HT-29 (cell line): Measurements from ENCODE around the gene NBAS. TPM values are rescaled to one million over a fixed set of nuclear protein-coding genes. Genes with fewer than 3 reads are reported as not detected.

Source experiments
- DNase-seq: peaks from one replicate; pipeline ENCODE4 v3.0.0-alpha.2; 2015; ENCODE audit warnings: low spot score
- total RNA-seq: library from RNA; depleted of rRNA; stranded (reverse); fragments of >200 nt; shearing (Covaris generic); gene quantifications from 2 replicates; pipeline ENCODE4 v1.2.3, GENCODE V29; 2014

NBAS gene
- total RNA-seq, 1 experiment from 2014 or later: 18.0 TPM

DNA sequence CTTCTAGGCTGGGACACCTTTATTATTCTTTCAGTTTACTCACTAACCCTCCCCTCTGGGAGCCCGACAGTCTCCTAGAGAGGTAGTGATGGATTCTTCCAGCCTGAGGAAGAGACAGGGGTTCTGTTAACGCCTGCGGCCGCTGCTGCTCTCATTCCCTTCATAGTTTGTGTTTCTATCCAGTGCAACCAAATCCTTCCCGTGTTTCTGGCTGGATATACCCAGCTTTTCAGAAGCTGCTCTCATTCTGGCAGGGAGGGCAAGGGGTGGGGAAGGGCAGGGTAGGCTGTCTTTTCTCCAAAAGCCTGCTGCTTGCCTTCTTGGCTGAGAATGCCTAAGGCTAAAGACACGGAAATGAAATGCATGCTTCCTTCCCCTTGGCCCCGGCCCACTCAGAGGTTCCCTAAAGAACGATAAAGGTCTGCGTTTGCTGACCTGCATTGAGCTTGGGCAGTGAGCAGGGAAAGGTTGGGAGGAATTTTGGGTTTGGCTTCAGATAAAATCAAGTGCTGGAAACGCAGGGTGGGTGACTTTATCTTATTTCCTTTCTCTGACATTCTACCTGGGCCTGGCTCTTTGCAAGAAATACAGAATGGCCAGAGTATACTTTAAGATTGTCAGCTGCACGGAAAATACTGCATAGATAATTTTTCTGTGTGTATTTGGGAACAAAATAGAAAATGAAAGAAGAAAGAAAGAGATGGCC lies 390.9 kb downstream of the NBAS start:
- no peak for DNase-seq

DNA sequence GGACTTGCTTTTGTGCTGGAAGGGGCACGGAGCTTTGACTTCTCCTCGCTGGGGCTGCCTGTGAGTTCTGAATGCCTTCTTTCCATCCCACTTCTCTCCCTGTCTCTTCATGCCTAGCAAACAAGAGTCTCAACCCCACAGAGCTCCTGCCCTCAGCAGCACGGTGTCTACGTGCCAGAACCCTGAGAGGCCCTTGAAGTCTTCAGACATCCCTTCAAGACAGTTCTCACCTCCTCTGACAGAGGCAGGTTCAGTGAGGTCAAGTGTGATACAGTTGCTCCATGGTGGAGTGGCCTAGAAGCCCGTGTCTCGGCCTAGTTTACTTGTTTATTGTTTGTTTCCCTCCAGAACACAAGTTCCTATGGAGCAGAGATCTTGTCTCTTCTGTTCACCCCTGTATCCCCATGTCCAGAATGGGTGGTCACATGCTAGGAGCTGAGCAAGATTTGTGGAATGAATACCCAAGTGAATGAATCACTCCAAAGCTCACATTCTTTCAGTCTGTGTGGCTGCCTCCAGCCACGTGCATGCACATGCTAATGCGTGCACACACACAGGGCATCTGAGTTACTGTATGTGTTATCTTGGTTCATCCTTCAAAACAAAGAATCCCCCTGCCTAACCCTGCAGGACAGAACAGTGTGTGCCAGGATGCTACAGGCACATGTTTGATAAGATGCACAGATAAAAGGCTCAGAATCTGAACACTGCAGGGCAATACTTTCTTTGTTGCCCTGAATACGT lies 391.6 kb downstream of the NBAS start:
- DNase-seq: no peak

DNA sequence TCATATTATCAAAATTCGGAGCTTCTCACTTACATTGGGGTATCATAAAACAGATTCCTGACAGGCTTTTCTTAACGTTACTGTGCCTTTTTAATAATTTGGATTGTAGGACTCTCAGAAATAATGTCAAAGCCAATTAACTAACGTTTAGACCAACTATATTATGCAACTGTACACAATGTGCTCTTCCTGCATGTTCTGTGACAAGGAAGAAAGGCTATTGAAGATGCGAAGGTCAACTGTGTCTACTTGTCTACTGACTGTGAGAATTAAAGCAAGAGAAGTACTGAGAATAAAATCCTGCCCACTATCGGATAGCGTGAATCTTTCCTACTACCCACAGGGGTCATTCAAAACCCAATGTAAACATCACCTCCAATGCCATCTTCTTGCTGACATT lies 393.0 kb downstream of the NBAS start:
- no peak for DNase-seq

DNA sequence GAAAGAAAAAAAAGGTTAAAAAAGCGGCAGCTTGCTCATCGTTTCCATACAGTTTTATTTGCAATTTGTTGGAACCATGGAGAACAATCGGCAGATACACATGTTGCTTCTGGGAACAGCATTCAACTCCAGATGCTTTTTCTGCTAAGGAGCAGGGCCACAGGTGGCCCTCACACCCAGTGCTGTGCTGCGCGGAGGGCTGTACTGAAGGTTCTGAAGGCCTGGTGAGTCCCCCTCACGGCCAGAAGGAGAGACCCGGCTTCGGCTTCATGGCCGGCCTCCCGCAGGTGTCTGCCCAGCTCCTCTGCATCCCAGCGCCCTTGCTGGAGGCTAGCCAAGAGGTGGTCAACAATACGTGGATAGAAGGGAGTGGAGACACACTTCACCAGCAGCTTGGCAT lies 394.3 kb downstream of the NBAS start:
- DNase-seq: no peak

DNA sequence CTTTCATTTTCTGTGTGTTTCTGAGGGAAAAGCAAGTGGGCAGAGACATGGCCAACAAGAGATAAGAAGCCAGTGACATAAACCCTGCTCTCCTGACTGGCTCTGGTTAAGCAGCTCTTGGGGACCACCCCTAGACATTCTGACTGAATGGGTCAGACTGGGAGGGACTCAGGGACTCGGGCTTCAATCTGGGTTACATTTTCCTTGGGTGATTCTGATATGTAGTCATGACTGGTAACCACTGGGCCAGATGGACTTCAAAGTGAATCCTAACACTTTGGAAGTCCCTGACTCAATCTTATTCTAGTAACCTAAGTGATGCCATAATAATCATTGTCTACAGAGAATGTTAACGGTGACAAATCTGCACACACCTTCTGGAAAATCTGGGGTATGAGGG lies 397.8 kb downstream of the NBAS start:
- DNase-seq: no peak

DNA sequence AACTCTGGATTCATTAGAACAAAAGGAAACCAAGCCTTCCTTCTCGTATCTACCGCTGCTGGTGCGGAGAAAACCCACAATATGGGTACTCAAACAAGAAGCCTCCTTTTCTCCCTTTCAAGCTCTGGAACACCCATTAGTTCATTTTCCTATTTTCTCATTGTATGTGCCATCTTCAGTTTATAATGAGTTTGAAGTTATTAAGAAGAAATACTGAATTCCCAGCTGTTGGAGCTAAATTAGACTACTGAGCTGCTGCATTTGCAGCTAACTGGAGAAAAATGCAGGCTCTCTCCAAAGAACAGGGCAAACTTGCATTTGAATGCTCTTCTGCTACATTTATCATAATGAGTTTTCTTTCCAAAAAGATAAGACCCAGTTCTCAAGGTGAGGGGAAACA lies 398.5 kb downstream of the NBAS start:
- no peak for DNase-seq

DNA sequence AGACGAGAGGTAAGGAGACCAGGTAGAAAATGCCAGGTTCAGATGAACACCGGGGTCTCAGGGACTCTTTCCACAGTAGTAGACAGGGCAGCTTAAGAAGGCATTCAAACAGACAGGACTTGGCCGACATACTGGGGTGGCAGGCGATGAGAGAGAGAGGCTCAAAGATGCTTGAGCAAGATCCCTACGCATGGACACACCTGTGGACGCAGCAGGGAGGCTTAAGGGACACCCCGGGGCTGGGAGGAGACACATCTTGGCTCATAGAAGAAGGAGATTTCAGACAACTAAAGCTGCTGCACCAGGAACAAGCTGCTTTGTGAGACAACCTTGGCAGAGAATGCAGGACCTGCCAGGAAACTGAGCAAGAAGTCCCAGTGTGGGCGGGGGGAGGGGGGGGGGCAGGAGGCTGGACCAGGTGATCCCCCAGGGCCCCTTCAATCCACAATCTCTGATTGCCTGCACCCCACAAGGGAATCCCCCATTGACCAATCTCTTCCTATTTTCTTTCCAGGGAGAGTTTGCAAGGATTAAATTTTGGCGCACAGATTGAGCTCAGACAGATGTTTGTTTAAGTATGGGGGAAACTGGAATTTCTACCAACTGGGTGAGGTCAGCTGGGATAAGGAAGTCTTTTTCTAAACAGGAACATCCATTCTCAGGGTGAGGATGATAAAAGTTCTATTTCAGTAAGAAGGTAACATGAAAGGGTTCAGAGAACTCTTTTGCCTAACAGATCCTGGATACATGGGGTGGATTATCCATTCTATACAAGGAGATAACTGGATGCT lies 400.7 kb downstream of the NBAS start:
- DNase-seq: no peak

DNA sequence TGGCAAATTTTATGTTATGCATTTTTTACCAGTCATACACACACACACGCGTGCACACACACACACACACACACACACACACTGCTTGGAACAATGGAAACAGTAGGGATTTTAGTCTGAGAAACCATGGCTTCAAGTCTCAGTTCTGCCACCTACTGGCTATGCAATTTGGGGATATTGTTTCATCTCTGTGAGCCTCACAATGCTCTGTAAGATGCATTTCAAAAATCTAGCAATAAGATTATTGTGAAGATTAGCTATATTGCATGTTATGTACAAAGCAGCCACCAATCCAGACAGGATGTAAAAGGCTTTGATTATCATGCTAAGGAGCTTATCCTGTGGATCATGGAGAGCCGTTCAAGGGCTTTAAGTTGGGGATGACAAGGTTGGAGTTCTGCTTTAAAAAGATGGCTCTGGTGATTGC lies 401.4 kb downstream of the NBAS start:
- peak; percentile 66 for DNase-seq

DNA sequence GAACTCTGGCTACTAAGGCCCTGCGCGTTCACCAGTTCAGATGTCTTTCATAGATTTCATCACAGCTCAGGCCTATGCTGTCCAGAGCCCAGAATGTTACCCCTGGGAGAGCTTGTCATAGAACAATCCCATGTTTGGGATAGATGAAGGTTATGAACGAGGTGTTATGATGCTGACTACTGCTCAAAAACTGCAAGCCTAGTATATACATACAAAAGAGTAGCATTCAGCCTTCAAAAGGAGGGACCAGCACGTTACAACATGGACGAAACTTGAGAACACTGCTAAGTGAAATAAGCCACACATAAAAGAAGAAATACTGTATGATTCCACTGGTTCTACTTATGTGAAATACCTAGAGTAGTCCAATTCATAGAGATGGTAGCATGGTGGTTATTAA lies 401.9 kb downstream of the NBAS start:
- DNase-seq: no peak

DNA sequence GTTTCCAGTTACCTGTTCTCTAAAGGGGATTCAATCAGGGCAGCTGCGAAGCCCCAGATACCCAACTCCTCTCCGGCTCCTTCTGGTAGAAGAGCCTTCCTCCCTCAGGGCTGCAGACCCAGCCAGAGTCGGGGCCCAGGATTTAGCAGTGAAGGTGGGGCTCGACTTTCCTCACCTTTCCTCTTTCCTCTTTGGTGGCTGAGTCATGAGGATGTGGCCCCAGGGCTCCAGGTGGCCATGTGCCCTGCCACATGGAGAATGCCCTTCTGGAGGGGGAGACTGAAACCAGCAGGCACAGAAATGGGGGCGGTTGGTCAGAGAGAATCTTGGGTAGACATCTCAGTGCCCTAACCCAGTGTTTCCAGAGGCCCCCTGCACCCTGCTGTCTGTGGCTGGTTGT lies 402.6 kb downstream of the NBAS start:
- DNase-seq: no peak

DNA sequence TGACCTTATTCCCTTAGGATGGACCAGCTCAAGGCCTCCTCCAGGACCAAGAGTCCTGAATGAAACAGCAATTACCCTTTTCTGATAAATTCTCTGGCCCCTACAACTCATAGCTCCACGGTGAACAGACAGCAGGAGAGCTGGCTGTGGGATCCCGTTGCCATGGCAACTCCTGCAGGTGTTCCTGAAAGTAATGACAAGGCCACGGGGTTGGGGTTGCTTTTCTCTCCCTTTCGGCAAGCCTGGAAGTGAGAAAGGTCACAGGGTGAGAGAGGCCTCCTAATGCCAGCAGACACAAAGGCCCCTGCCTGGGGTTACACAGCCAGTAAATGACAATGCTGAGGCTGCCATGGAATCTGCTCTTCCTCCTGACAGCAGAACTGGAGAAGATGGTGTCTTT lies 403.0 kb downstream of the NBAS start:
- DNase-seq: no peak

DNA sequence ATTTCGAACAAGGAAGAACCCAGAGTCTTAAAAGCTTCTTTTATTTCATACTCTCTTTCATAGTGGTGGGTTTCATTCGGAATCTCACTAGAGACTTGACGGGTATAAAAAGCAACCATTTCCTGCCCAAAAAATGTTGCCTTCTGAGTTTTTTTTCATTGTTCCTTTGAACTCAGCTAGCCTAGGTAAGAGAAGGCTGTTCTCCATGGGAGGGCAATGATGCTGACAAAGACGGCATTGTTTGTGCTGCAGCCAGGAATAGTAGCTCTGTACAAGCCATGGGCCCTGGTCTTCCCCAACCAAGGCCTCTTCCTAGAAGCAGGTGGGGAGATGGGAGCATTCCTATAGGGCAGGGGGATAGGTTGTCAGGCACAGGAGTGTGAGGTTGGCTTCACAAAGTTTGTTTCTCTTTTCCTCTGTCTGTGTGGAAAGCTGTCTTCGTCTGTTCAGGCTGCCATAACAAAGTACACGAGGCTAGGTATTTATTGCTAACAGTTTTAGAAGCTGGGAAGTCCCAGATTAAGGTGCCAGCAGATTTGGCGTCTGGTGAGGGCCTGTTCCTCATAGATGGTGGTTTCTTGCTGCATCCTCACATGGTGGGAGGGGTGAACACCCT lies 405.1 kb downstream of the NBAS start:
- DNase-seq: no peak

DNA sequence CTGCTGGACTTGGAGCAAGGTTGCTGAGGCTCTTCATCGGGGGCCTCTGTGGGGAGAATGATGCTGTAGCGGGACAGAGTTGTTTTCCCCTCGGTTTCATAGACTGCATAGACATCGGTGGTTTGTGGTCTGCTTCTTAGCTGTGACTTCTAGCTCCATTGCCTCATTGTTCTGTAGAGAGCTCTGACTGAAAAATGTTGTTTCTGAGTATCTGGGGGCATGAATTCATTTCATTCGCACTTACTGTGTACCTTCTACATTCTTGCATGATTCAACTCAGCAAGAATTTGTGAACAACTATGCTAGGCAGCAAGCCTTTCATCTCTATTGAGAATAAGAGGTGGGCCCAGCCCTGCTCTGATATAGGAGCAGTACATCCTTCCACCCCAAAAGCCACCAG lies 406.8 kb downstream of the NBAS start:
- no peak for DNase-seq

DNA sequence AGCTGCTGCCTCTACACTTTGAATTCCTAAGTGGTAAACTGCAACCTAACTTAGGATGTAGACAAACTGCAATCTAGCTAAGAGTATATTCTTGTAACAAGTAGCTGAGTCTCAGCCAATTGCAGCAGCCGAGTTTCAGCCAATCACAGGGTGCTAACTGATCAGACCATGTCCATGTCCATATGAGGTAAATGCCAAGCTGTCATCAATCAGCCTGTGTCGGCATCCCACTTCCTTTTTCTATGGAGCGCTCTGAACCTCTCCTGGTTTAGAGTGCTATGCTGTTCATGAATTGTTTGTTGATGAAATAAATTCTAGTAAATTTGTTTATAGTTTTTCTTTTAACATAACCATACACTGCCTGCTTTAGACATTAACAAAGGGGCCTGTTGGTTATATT lies 408.8 kb downstream of the NBAS start:
- DNase-seq: no peak

DNA sequence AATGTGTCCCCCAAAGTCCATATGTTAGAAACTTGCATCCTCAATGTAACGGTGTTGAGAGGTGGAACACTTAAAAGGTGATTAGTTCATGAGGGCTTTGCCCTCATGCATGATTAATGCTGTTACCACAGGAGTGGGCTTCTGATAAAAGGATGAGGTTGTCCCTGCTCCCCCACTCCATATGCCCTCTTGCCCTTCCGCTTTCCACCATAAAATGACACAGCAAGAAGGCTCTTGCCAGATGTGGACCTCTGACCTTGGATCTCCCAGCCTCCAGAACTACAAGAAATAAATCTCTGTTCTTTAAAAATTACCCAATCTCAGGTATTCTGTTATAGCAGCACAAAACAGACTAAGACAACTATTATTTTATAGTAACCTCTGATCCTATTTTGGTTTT lies 412.1 kb downstream of the NBAS start:
- no peak for DNase-seq

DNA sequence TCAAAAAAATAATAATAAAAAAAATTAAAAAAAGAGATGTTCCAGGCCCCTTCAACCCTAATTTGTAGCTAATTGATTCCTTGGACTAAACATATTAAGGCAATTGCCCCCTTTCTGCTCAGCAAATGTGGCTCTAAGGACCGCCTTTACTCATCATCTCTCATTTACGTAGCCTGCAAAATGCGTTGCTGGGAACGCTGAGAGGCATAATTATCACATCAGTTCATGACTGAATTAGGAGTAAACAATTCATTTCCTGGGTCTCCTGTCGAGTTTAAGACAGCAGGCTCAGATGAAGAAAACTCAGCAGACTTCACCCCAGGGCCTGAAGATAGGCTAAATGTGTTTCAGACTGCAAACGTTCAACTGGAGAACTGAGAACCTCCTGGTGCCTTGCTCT lies 413.5 kb downstream of the NBAS start:
- DNase-seq: no peak

DNA sequence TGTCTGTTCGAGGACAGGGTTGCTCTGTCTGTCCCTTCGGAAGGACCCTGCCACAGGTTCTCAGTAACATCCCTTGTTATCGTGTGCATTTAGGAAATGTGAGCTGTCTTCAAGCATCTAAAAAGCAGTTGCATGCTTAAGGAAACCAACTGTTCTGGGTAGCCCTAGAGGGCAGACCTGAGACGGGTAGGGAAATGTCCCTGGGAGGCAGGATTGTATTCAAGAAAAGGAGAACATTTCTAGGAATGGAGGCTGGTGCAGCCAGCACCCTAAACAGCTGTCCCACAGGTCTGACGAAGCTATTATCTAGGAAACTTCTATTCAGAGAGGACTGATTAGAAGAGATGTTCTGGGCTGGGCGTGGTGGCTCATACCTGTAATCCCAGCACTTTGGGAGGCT lies 414.2 kb downstream of the NBAS start:
- DNase-seq: no peak

DNA sequence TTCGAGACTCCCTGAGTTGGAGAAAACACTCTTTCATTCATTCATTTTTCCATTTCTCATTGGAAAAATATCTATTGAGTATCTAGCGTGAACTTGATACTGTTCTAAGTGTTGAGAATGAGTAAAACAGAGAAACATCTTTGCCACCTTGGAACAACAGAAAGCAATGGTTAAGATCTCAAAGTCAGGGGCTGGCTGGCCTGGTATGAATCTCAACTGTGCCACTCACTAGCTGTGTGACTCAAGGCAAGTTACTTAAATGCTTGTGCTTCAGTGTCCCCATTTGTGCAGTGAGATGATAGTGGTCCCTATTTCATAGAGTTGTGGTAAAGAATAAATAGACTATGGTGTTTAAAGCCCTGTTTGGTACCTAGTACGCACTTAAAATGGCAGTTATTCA lies 415.2 kb downstream of the NBAS start:
- no peak for DNase-seq

DNA sequence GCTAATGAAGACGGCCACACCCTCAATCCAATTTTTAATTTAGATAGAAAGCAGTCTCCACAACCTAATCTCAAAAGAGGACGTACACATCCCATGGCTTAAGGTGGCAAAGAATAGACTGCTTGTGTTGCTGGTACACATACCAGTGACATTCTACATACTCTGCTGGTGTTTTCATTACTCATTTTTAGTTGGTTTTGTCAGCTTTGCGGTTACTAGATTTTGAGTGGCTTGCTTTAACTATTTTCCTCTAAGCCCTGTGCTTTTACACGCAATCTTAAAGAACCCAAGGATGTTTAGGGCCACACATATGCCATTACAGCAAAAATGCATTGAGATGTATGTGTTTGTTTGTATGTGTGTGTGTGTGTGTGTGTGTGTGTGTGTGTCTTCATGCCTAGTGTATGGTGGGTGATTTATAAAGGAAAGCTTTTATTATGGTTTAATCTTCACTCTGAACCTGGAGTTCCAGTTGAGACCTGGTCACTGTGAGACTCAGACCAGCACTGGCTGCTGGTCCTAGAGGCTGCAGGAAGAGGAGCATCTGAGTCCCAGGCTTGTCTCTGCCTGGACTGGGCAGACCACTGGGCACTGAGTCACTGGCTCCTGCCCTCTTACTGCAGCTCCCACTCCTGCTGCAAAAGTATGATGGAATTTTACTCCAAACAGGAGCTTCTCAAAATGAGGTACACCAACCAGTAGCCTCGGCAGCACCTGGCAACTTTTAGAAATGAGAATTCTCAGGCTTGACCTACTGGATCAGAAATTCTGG lies 415.9 kb downstream of the NBAS start:
- no peak for DNase-seq

DNA sequence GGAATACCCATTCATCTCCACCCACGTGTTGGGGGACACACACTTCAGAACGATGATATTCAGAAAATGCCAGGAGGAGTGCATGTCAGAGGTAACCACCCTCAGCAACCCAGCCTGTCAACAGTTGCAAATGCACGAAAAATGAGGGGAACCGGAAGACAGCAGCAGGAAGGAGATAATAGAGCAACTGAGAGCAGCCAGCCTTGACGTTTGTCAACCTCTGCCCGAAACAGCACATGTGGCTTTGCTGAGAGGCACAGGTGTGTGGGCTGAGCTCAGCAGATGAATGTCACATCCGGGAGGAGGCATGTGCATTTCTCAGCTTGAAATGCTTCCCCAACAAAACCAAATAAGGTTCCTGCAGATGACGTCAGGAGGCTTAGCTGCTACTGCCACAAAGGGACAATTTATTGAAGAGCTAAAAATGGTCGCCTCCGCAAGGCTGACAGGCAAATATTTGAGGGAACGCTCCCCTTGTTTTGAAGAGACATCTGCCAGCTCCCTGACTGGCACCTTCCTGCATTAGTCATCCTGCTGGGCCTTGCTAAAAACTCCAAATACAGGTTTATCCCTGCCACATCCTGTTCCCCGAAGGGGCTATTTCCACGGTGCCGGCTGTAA lies 419.0 kb downstream of the NBAS start:
- no peak for DNase-seq

DNA sequence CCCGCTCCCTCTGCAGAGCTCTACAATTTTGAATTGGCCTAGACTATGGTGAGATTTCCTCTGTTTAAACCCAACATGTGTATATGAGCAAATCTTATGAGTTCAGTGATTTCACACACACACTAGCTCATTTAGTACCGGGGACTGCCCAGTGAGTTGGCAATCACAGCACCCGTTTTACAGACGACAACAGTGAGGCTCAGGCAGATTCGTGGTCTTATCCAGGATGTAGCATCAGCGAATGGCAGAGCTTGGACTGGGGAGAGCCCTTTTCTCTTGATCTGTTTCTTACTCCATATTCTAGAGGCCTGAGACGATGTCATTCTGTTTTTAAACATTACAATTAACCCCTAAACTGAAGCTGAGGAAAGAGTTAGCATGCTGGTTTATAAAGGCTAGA lies 419.9 kb downstream of the NBAS start:
- no peak for DNase-seq
